HCT116 (cell line): ENCODE data around the gene CD27.

ENCODE experiments used
- CTCF ChIP-seq, 3 experiments: fragments of 200-600 bp in 1 of 3; sonication (generic) in 1 of 3; IDR thresholded peaks in 2 of 3; conservative IDR thresholded peaks in 1 of 3; 2 replicates each; pipeline ENCODE4 v1.5.1; 2012 to 2017; ENCODE audit warnings: low read depth in 2 of 3, low read length in 2 of 3, antibody characterized with exemption in 1 of 3, borderline replicate concordance in 1 of 3, control low read depth in 1 of 3, mild to moderate bottlenecking in 1 of 3, mixed read lengths in 1 of 3, mixed run types in 1 of 3, moderate library complexity in 1 of 3; ENCODE audit not compliant: insufficient read depth in 1 of 3
- EZH2 ChIP-seq: fragments of 200-600 bp; sonication (generic); IDR thresholded peaks from 2 replicates; pipeline ENCODE4 v1.6.1; 2017; ENCODE audit warnings: antibody characterized with exemption, mixed run types
- EZH2phosphoT487 ChIP-seq: fragments of 200-600 bp; IDR thresholded peaks from 2 replicates; pipeline ENCODE4 v1.6.1; 2018; ENCODE audit warnings: antibody characterized with exemption, borderline replicate concordance
- JUND ChIP-seq: IDR thresholded peaks from 2 replicates; pipeline ENCODE4 v1.6.1; 2012
- POLR2A ChIP-seq: IDR thresholded peaks from 2 replicates; pipeline ENCODE4 v1.7.0; 2011; ENCODE audit warnings: borderline replicate concordance; ENCODE audit not compliant: insufficient read depth, insufficient read length; ENCODE audit errors: extremely low read depth
- POLR2AphosphoS5 ChIP-seq: IDR thresholded peaks from 2 replicates; pipeline ENCODE4 v1.6.1; 2011; ENCODE audit warnings: mild to moderate bottlenecking, low read depth, low read length, moderate library complexity
- RAD21 ChIP-seq: IDR thresholded peaks from 2 replicates; pipeline ENCODE4 v1.6.1; 2012; ENCODE audit warnings: low read depth, mild to moderate bottlenecking
- SP1 ChIP-seq: IDR thresholded peaks from 2 replicates; pipeline ENCODE4 v1.6.1; 2012; ENCODE audit warnings: low read depth
- SRF ChIP-seq: IDR thresholded peaks from 2 replicates; pipeline ENCODE4 v1.6.1; 2012; ENCODE audit warnings: low read depth
- YY1 ChIP-seq: IDR thresholded peaks from 2 replicates; pipeline ENCODE4 v1.6.1; 2011; ENCODE audit warnings: low read length, low read depth, moderate library complexity, mild to moderate bottlenecking; ENCODE audit not compliant: insufficient replicate concordance; ENCODE audit errors: extremely low read depth
- ZNF274 ChIP-seq: fragments of 200-500 bp; sonication (Bioruptor generic); IDR thresholded peaks from 2 replicates; pipeline ENCODE4 v1.6.1; 2014; ENCODE audit warnings: mild to moderate bottlenecking, low read depth, low read length, inconsistent platforms

DNA sequence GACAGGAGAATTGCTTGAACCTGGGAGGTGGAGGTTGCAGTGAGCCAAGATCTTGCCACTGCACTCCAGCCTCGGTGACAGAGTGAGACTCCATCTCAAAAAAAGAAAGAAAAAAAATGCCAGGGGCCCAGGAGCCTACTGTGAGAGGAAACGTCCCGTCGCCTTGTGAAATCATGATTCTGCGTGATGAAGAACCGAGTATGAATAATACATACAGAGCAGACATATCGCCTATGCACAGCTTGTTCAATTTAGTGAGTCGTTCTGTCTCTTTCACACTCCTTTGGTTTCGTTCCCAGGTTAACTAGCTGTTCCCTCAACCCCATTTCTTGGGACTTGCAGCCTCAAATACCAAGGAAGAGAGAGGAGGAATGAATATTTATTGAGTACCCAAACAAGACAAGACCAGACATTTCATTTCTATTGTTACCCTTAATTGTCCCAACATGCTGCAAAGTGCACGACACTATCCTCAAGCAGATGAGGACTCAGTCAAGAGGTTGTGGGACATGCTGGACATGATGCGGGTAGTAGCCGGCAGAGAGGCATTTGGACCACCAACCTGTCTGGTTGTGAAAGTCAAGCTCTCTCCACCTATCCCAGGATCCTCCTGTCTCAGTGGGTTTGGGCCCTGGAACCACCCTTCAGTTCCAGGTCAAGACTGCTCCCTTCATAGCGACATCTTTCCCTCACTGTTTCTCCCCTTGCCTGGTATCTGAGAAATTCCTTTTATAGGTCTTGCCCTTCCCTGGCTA lies 8.6 kb upstream of the CD27 start:
- no peak for TF ChIP-seq EZH2
- TF ChIP-seq CTCF (IDR thresholded peaks at IDR 0.05 in 2 of 3, conservative IDR thresholded peaks at IDR 0.05 in 1 of 3; ENCODE audit: borderline replicate concordance in 1 of 3, insufficient read depth in 1 of 3, low read depth in 2 of 3, low read length in 2 of 3), result no peak
- TF ChIP-seq POLR2AphosphoS5, result no peak
- TF ChIP-seq POLR2A, result no peak
- no peak for TF ChIP-seq YY1
- no peak for TF ChIP-seq RAD21
- TF ChIP-seq JUND, result no peak
- TF ChIP-seq EZH2phosphoT487, result no peak
- no peak for TF ChIP-seq SRF
- no peak for TF ChIP-seq SP1
- TF ChIP-seq ZNF274, result no peak
